HL-60/S4 treated with retinoic acid at 250 ng/mL for 4 days and 3 days (cell line): Measurements from ENCODE around the gene MYO9A.
"Not testable (repeated sequence)": the region's sequence is repeated elsewhere in the genome, so short reads cannot be mapped to it uniquely, and the experiment has no call there.

ENCODE experiments used
- in situ Hi-C: fragments of 300-500 bp; cut with MboI; formaldehyde crosslinking; loops from 2 replicates; pipeline ENCODE4 v1.7.0; 2022; ENCODE audit warnings: low sequenced_read_pairs

MYO9A gene

DNA sequence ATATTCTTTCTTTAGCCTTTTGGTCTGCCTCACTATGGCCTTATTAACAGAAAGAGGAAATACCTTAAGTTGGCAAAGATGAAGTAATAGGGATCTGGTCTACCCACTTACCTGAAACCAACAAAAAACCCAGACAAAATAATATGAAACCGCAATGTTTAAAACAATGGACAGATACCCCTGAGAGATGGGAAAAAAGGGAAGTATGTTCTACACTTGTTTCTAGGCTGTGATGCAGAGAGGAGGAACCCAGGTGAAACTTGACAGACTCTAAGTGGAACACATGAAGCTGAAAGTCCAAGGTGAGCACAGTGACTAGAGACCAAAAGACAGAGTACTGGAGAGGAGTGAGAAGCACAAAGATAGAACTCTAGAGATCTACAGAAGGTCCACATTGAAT is 229.2 kb downstream of the MYO9A start:
- in situ Hi-C loops: no loop called here

GRCh38 chr15:71885390-71885789 is 232.6 kb downstream of the MYO9A start:
- in situ Hi-C loops: no loop called here

DNA sequence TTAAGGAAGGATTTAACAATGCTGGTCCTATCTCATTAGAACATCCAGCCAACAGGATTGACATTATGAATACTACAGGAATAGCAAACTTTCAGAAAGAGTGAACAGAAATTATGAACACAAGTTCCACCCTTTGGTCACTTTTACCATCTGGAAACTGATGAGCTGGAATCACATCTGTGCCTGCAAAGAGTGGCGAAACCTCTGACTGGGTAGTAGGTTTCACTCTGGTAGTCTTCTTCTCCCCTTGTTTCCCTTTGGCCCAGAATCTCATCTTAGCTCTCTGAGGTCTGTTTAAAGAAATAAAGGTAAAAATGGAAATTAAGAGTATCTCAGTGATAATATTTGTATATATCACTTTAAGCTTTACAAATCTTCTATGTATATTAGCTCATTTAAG is 234.5 kb downstream of the MYO9A start:
- in situ Hi-C loops: no loop called here

DNA sequence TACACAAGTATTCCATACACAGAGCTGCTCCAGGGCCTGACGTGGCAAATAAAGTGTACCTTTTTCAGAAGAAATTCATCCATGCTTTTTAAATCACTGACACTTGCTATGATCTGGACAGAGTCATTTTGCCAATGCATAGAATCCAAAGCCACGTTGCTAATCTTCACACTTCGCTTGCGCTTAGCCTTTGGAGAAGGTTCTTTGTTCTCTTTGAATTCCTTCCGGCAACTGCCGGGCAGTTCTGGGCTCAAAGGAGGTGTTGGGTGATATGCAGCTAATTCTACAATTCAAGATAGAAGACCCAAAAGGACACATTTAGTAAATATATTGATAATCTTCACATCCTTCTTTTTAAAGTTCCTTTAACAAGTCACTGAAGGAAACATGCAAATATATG is 237.7 kb downstream of the MYO9A start:
- in situ Hi-C loops: no loop called here

GRCh38 chr15:71874245-71874644 is 243.7 kb downstream of the MYO9A start:
- in situ Hi-C loops: no loop called here

DNA sequence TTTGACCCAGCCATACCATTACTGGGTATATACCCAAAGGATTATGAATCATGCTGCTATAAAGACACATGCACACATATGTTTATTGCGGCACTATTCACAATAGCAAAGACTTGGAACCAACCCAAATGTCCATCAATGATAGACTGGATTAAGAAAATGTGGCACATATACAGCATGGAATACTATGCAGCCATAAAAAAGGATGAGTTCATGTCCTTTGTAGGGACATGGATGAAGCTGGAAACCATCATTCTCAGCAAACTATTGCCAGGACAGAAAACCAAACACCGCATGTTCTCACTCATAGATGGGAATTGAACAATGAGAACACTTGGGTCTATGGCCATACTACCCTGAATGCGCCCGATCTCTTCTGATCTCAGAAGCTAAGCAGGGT is 259.7 kb downstream of the MYO9A start:
- in situ Hi-C loops: not testable (repeated sequence)

- in situ Hi-C loops: no loop called here
Measured at GRCh38 chr15:71853543-71853942, 264.4 kb downstream of the MYO9A start.

- in situ Hi-C loops: no loop called here
Measured at GRCh38 chr15:71844916-71845315, 273.0 kb downstream of the MYO9A start.

DNA sequence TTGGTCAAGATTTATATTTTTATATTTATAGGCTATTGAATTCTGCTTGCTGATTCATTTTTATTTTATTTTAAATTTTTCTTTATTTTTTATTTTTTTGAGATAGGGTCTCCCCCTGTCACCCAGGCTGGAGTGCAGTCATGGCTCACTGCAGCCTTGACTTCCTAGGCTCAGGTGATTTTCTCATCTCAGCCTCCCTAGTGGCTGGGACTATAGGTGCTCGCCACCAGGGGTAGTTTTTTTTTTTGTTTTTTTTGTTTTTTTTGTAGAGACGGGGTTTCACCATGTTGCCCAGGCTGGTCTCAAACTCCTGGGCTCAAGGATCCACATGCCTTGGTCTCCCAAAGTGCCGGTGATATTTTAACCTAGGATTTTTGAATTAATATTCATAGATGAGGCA is 276.4 kb downstream of the MYO9A start:
- in situ Hi-C loops: no loop called here

DNA sequence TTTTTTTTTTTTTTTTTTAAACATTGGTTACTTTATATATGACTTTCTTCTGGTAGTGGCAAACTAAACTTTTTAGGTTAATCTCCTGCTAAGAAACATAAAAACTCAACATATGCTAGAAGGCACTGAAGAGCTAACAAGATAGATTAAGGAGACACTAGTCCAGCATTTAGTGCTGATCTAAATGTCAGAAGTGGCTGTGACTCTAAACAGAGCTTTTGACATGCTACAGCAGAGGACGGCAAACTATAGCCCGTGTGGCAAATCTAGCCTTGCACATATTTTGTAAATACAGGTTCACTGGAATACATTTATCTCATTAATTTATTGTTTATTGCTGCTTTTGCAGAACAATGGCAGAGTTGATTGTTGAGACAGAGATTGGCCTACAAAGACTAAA is 287.0 kb downstream of the MYO9A start:
- in situ Hi-C loops: no loop called here

DNA sequence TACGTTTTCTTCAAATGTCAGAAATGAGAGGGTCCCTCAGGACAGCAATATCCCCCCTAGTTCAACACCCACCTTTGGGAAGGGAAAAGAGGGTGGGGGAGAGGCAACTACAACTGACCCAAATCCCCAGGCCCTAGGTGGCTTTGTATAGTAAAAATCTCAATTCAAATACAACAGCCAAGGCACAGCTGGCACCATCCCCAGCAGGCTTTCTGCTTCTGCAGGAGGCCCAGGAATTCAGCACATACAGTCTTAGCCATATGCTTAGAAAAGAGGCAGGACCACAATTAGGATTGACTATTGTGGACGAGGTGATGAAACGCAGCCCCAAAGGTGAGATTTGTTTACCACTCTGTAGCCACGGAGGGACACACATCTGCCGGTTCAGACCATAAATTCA is 291.8 kb downstream of the MYO9A start:
- in situ Hi-C loops: no loop called here

DNA sequence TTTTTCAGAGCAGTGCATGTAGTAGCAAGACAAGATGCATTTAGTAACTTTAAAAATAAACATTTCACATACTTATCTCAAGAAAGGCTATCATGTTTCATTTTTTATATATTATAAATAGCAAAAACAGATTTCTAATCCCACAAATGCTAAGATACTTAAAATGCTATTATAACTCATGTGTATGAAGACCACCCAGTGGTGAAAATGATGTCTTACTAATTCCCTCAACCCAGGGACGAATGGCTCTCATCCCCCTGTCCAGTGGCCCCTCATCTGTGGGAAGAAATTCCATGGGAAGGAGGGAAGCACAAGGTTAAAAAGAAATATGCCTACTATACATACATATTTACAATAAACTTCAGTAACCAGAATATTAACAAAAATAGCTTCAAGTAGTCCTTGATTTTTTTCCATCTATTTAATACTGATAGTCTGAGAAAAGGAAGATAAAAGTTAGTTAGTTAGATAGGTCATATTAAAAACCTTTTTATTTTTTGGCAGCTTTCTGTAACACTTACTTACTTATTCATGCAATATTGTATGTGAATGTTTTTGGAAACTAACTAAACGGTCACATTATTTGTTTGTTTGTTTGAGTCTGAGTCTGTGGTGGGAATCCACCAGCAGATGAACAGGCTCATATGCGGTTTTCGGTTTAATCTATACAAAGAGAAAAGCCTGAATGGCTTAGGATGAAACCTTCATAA is 292.8 kb downstream of the MYO9A start:
- in situ Hi-C loops: no loop called here

DNA sequence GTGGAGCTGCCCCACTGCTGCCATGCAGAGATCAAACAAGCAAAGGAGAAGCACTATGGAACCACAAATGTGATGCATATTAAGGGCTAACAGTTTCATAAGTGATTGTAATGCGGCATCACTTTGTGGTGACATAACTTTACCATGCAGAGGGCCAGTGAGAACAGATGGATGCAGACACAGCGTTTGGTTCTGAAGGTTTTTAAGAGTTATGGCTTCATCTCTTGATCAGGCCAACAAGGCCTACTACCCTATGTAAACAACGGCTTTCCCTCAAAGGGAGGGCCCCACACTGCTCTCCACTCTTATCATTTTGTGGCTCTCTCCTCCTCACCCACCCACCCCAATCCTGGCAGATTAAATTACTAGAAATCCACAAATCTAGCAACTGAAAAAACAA is 294.1 kb downstream of the MYO9A start:
- in situ Hi-C loops: no loop called here

DNA sequence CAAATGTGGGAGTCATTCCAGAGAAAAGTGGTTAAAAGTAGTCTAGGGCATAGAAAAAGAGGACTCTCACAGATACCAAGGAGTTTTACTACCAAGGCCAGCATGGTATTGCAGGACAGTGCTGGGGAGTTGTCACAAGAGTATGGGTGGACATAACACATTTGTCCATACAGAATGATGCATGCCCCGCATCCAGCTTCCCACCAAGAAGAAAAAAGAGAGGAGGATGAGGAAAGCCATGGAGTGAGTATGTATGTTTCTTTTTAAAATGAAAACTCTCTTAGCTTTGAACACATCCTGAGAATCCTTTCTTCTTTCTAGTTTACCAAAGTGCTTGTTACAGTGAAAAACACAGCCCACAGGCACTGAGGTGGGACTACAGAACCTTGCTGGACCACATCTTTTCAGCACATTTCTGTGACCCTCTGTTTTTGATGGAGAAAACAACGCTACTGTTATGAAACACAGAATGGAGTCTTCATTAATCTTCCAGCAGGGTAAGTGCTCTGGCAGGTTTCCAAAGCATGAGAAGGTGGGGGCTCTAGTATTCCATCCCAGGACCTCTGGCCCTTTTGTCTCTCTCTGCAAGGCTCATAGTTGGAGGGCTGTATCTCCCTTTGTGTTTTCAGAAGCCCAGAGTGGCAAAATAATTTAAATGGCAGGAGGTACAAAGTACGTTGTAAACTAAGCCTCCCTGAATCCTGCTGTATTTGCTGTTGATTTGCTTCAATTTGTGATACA is 294.9 kb downstream of the MYO9A start:
- in situ Hi-C loops: no loop called here

DNA sequence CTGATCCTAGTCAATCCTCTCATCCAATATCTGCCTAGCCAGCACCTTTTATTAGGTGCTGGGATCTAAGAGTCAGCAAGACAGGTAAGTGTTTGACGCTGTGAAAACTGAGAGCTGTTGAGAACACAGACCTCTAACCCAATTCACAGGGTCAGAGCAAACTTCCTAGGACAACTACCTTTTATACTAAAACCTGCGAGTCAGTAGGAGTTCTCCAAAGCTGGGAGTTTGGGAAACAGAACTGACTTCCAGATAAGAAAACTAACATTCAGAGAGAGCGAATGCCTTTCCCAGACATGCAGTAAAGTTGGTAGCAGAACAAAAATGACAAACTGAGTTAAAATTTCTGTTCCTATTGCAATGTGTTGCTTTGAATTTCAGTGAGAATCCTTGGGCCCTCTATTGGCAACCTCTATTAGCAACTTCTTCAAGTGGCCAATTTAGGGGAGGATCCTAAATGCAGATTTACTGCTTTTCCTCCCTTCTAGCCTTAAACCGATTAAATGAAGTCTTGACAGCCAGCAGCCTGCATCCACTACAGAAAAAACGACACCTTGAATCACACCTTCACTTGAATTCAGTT is 296.3 kb downstream of the MYO9A start:
- in situ Hi-C loops: no loop called here

DNA sequence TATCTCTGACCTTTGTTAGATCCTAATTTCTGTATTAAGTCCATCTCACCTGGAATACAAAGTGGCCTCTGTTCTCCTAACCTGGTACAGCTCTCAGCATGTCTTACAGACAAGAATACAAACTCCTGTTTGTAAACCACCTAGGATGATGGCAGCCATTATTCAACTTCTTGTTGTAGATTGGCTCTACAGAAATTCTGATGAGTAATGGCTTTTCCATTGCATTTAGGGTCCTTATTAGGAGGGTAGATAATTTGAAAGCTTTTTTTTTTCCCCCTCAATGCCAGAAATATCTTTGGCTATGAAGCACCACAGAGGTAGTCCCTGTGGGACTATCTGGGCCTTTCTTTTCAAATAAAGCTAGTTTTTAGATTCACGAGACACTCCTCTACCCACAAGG is 297.8 kb downstream of the MYO9A start:
- in situ Hi-C loops: no loop called here

- in situ Hi-C loops: no loop called here
Measured at GRCh38 chr15:71817351-71817750, 300.6 kb downstream of the MYO9A start.

GRCh38 chr15:71815301-71815700 is 302.6 kb downstream of the MYO9A start:
- in situ Hi-C loops: no loop called here

DNA sequence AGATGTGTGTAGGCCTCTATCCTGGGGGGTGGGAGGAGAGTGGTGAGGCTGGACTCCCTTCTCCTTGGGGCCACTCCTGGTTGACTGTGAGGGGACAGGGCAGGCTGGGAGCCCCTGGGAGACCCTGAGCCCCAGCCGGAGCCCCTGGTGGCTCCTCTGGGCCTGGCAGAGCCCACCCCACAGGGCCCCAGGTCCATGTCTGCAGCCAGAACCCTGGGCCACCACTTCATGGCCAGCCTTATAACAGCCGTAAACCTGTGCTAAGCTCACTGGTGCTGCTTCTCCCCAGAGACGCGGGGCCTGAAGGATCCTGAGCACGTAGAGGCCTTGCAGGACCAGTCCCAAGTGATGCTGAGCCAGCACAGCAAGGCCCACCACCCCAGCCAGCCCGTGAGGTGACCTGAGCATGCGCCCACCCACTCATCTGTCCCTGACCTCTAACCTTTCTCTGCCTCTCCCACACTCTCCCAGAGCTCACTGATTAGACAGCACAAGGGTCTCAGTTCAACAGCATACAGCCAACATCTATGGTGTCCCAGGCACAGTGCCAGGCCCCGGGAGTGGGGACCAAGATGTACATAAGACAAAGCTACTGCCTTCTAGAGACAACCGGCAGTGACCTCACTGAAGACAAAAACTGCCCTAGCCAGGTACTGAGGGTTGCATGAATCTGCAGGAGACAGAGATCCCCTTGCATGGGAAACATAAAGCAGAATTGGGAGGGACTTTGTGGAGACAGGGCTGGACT is 304.1 kb downstream of the MYO9A start:
- in situ Hi-C loops: no loop called here

GRCh38 chr15:71812966-71813722 is 304.8 kb downstream of the MYO9A start:
- in situ Hi-C loops: no loop called here
